ENCODE data around the gene RASA3.

The RASA3 gene

DNA sequence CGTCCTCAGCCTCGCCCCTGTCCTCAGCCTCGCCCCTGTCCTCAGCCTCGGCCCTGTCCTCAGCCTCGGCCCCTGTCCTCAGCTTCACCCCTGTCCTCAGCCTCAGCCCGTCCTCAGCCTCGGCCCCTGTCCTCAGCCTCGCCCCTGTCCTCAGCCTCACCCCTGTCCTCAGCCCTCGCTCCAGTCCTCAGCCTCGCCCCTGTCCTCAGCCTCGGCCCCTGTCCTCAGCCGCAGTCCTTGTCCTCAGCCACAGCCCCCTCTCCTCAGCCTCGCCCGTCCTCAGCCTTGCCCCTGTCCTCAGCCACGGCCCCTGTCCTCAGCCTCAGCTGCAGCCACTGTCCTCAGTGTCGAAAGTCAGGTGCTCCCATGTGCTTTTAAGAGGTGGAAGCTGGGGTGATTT lies 169.0 kb downstream of the RASA3 start:
- Histone ChIP-seq H3K27me3 (ENCODE audit: insufficient read depth, low read length) (no peaks in the 10 kb centered on the region), H3K9me3 (ENCODE audit: low read length) (peaks cover 17% of the 10 kb centered on the region), H3K4me1 (ENCODE audit: insufficient read depth, low read length) (no peaks in the 10 kb centered on the region), H3K4me3 (ENCODE audit: low read length) (no peak overlapping the region), H3K36me3 (ENCODE audit: insufficient read depth, low read length) (no peaks in the 10 kb centered on the region), H2AFZ (ENCODE audit: low read depth, low read length) (no peak overlapping the region)

GRCh38 chr13:113962975-113963374 lies 169.4 kb downstream of the RASA3 start:
- Histone ChIP-seq H3K36me3 (ENCODE audit: insufficient read depth, low read length) (no peaks in the 10 kb centered on the region), H3K27me3 (ENCODE audit: insufficient read depth, low read length) (no peaks in the 10 kb centered on the region), H2AFZ (ENCODE audit: low read depth, low read length) (no peak overlapping the region), H3K4me1 (ENCODE audit: insufficient read depth, low read length) (no peaks in the 10 kb centered on the region), H3K9me3 (ENCODE audit: low read length) (peaks cover 16% of the 10 kb centered on the region), H3K4me3 (ENCODE audit: low read length) (no peak overlapping the region)

DNA sequence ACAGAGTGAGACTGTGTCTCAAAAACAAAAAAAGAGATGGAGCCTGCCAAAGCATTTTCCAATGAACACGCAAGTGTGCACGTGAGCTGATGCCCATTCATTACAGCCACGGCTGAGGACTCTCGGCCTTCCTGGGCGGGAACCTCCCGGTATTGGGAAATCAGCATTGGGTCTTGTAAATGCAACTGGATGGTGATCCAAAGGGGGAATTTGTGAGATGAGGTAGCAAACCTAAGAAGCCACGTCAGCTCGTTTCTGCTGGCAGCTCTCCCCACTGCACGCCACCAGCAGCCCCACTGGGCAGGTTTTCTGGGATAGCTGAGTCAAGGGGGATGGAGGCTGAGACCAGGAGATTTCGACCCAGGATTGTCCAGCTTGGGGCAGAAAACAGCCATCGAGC lies 170.0 kb downstream of the RASA3 start:
- Histone ChIP-seq H3K9me3 (ENCODE audit: low read length) (peaks cover 14% of the 10 kb centered on the region), H3K27me3 (ENCODE audit: insufficient read depth, low read length) (no peaks in the 10 kb centered on the region), H3K4me1 (ENCODE audit: insufficient read depth, low read length) (no peaks in the 10 kb centered on the region), H3K36me3 (ENCODE audit: insufficient read depth, low read length) (no peaks in the 10 kb centered on the region), H2AFZ (ENCODE audit: low read depth, low read length) (no peak overlapping the region), H3K4me3 (ENCODE audit: low read length) (no peak overlapping the region)

DNA sequence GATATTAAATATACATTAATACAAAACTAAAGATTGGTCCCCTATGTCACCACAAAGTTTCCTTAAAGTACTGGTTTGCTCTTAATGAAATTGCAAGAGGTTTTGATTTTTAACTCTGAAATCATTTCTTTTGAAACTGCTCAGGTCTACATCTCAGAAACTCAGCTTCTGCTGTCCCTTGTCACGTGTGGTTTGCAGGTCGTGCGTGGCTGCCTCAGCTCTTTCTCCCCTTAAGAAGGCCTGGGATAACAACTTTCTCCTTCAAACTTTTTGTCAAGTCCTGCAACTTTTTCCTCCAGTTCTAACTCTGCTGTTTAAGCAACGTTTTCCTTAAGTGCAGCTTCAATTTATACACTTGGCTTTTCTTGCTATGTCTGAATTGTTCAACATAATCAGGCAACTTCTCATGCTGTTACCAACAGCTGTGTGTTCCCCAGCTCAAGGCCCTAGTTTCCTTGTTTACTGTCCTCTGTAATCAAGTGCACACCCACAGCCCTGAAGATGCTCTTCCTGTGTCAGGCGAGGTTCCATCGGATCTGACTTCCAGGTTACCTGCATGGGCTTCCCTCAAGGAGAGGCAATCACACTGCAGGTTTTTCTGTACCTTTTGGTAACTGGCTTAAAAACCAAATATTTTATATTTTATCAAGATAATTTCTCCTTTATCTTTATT lies 172.0 kb downstream of the RASA3 start:
- H3K27me3 ChIP-seq (ENCODE audit: insufficient read depth, low read length): no peaks in the 10 kb centered on the region
- H3K4me1 ChIP-seq (ENCODE audit: insufficient read depth, low read length): no peaks in the 10 kb centered on the region
- H3K9me3 ChIP-seq (ENCODE audit: low read length): peaks cover 13% of the 10 kb centered on the region
- no peak overlapping the region for H2AFZ ChIP-seq (ENCODE audit: low read depth, low read length)
- no peak overlapping the region for H3K4me3 ChIP-seq (ENCODE audit: low read length)
- H3K36me3 ChIP-seq (ENCODE audit: insufficient read depth, low read length): no peaks in the 10 kb centered on the region

DNA sequence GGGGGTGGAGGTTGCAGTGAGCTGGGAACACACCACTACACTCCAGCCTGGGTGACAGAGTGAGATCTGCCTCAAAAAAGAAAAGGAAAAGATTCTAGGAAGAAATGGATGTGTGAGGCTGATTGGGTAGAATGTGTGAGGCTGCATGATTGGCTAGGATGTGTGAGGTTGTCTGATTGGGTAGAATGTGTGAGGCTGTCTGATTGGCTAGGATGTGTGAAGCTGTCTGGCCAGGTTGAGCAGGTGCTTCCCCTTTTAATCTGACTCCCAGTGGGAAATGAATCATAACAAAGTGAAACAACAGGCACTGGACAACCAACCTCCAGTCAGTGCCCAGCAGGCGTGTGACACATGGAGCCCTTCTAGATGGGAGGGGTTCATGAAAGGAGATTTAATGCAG lies 173.2 kb downstream of the RASA3 start:
- peaks cover 17% of the 10 kb centered on the region for H3K9me3 ChIP-seq (ENCODE audit: low read length)
- no peaks in the 10 kb centered on the region for H3K27me3 ChIP-seq (ENCODE audit: insufficient read depth, low read length)
- no peaks in the 10 kb centered on the region for H3K36me3 ChIP-seq (ENCODE audit: insufficient read depth, low read length)
- H3K4me3 ChIP-seq (ENCODE audit: low read length): no peak overlapping the region
- H3K4me1 ChIP-seq (ENCODE audit: insufficient read depth, low read length): no peaks in the 10 kb centered on the region
- H2AFZ ChIP-seq (ENCODE audit: low read depth, low read length): no peak overlapping the region

GRCh38 chr13:113958373-113958772 lies 174.1 kb downstream of the RASA3 start:
- Histone ChIP-seq H3K9me3 (ENCODE audit: low read length) (peaks cover 17% of the 10 kb centered on the region), H2AFZ (ENCODE audit: low read depth, low read length) (no peak overlapping the region), H3K4me3 (ENCODE audit: low read length) (no peak overlapping the region), H3K4me1 (ENCODE audit: insufficient read depth, low read length) (no peaks in the 10 kb centered on the region), H3K36me3 (ENCODE audit: insufficient read depth, low read length) (no peaks in the 10 kb centered on the region), H3K27me3 (ENCODE audit: insufficient read depth, low read length) (no peaks in the 10 kb centered on the region)

GRCh38 chr13:113956571-113956970 lies 175.9 kb downstream of the RASA3 start:
- Histone ChIP-seq H3K9me3 (ENCODE audit: low read length) (peaks cover 17% of the 10 kb centered on the region), H3K4me1 (ENCODE audit: insufficient read depth, low read length) (no peaks in the 10 kb centered on the region), H3K36me3 (ENCODE audit: insufficient read depth, low read length) (no peaks in the 10 kb centered on the region), H3K4me3 (ENCODE audit: low read length) (no peak overlapping the region), H3K27me3 (ENCODE audit: insufficient read depth, low read length) (no peaks in the 10 kb centered on the region), H2AFZ (ENCODE audit: low read depth, low read length) (no peak overlapping the region)

DNA sequence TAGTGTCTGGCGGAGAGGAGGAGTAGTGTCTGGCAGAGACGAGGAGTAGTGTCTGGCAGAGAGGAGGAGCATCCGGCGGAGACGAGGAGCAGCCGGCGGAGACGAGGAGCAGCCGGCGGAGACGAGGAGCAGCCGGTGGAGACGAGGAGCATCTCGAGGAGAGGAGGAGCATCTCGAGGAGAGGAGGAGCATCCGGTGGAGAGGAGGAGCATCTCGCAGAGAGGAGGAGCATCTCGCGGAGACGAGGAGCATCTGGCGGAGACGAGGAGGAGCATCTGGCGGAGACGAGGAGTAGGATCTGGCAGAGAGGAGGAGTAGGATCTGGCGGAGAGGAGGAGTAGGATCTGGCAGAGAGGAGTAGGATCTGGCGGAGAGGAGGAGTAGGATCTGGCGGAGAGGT lies 176.7 kb downstream of the RASA3 start:
- no peak overlapping the region for H3K4me3 ChIP-seq (ENCODE audit: low read length)
- no peaks in the 10 kb centered on the region for H3K36me3 ChIP-seq (ENCODE audit: insufficient read depth, low read length)
- no peaks in the 10 kb centered on the region for H3K4me1 ChIP-seq (ENCODE audit: insufficient read depth, low read length)
- peaks cover 17% of the 10 kb centered on the region for H3K9me3 ChIP-seq (ENCODE audit: low read length)
- H3K27me3 ChIP-seq (ENCODE audit: insufficient read depth, low read length): no peaks in the 10 kb centered on the region
- H2AFZ ChIP-seq (ENCODE audit: low read depth, low read length): no peak overlapping the region

GRCh38 chr13:113955235-113955634 lies 177.2 kb downstream of the RASA3 start:
- no peak overlapping the region for H2AFZ ChIP-seq (ENCODE audit: low read depth, low read length)
- peaks cover 15% of the 10 kb centered on the region for H3K9me3 ChIP-seq (ENCODE audit: low read length)
- no peaks in the 10 kb centered on the region for H3K4me1 ChIP-seq (ENCODE audit: insufficient read depth, low read length)
- no peak overlapping the region for H3K4me3 ChIP-seq (ENCODE audit: low read length)
- H3K27me3 ChIP-seq (ENCODE audit: insufficient read depth, low read length): no peaks in the 10 kb centered on the region
- H3K36me3 ChIP-seq (ENCODE audit: insufficient read depth, low read length): no peaks in the 10 kb centered on the region

DNA sequence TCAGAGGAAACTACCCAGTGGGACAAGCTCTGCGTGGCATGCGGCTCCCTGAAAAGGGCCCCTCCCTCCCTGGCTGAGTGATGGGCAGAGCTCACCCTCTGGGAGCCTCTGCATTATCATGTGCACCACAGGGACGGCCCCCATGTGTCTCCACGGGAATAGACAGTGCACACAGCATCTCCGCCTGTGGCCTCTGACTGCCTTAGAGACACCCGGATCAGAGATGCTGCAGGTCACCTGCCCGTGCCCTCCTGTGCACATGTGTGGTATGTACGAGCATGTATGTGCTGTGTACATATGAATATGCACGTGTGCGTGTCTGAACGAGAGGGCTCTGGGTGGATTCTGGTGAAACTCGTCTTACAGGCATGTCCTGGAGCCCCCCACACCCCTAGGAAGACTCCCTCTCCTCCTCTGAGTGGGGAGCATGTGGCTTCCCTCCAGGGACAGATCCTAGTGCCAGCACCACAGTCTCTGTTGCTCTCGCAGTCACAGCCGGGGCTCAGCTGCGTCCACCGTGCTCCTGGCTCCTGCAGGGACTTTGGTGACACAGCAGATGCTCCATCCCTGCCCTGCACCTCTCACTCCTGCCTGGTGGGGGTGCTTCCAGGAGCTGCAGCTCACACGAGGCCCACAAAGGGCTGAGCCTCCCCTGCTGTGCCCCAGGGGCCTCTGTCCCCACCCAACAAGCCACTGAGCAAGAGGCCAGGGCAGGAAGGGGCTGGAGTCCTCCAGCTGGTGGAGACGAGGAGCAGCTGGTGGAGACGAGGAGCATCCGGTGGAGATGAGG lies 178.2 kb downstream of the RASA3 start:
- H3K27me3 ChIP-seq (ENCODE audit: insufficient read depth, low read length): no peaks in the 10 kb centered on the region
- peaks cover 14% of the 10 kb centered on the region for H3K9me3 ChIP-seq (ENCODE audit: low read length)
- no peaks in the 10 kb centered on the region for H3K4me1 ChIP-seq (ENCODE audit: insufficient read depth, low read length)
- no peaks in the 10 kb centered on the region for H3K36me3 ChIP-seq (ENCODE audit: insufficient read depth, low read length)
- no peak overlapping the region for H2AFZ ChIP-seq (ENCODE audit: low read depth, low read length)
- H3K4me3 ChIP-seq (ENCODE audit: low read length): no peak overlapping the region

GRCh38 chr13:113953561-113953960 lies 178.9 kb downstream of the RASA3 start:
- Histone ChIP-seq H3K4me3 (ENCODE audit: low read length) (no peak overlapping the region), H3K4me1 (ENCODE audit: insufficient read depth, low read length) (no peaks in the 10 kb centered on the region), H3K36me3 (ENCODE audit: insufficient read depth, low read length) (no peaks in the 10 kb centered on the region), H2AFZ (ENCODE audit: low read depth, low read length) (no peak overlapping the region), H3K9me3 (ENCODE audit: low read length) (peaks cover 10% of the 10 kb centered on the region), H3K27me3 (ENCODE audit: insufficient read depth, low read length) (no peaks in the 10 kb centered on the region)

DNA sequence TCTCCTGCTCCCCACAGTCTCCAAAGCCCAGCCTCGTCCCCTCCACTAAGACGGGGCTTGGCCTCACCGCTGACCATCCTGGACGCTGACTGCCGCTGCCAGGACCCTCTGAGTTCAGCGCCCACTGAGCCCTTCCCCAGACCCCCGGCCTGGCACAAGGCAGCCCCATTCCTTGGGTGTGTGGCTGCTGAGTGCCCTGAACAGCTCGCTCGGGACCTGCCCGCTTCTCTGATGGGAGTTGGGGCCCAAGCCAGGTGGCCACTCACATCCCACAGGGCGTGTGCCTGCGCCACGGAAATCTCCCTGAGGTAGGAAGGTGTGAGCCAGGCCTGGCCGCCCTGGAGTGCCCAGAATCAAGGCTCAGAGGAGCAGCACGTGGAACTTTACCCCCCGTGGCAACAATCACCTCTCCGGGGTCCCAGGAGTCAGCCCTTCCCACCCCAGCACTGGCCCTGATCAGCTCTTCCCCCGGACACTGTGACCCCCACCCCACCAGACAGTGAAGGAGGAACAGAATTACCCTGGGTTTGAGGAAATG lies 179.4 kb downstream of the RASA3 start:
- Histone ChIP-seq H3K36me3 (ENCODE audit: insufficient read depth, low read length) (no peaks in the 10 kb centered on the region), H2AFZ (ENCODE audit: low read depth, low read length) (no peak overlapping the region), H3K4me3 (ENCODE audit: low read length) (no peak overlapping the region), H3K4me1 (ENCODE audit: insufficient read depth, low read length) (no peaks in the 10 kb centered on the region), H3K9me3 (ENCODE audit: low read length) (peaks cover 10% of the 10 kb centered on the region), H3K27me3 (ENCODE audit: insufficient read depth, low read length) (no peaks in the 10 kb centered on the region)

DNA sequence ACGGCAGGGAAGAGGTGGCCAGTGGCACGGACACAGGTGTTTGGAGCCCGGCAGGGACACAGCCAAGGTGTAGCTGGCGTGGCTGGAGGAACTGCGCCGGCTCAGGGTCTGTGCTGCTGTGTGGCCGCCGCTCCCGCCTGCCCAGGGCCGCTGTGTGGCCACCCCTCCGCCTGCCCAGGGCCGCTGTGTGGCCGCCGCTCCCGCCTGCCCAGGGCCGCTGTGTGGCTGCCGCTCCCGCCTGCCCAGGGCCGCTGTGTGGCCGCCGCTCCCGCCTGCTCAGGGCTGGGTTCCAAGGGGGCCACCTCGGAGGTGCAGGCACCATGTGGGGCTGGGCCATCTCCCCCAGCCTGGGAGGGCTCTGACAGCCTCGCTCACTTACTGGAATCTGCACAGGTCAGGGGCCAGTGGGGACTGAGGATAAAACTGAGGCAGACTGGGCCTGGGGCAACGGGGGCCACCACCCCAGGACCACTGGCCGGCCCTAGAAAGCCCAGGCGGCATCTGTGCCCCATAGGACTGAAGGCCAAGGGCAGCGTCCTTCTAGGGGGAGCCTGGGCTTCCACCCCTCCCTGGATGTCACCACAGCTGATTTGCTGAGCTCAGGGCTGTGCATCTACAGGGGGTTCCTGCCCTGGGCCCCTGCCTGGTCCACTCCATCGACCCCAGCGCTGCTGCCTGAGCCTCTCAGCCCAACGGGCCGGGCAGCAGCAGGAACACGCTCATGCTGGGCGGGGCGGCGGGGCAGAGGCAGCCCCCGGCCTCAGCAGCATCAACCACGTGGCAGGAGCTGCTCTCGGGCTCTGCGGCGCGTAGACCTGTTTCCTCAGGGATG lies 180.1 kb downstream of the RASA3 start:
- Histone ChIP-seq H2AFZ (ENCODE audit: low read depth, low read length) (no peak overlapping the region), H3K4me1 (ENCODE audit: insufficient read depth, low read length) (no peaks in the 10 kb centered on the region), H3K4me3 (ENCODE audit: low read length) (no peak overlapping the region), H3K9me3 (ENCODE audit: low read length) (peaks cover 10% of the 10 kb centered on the region), H3K36me3 (ENCODE audit: insufficient read depth, low read length) (no peaks in the 10 kb centered on the region), H3K27me3 (ENCODE audit: insufficient read depth, low read length) (no peaks in the 10 kb centered on the region)
